WI38 (cell line): ENCODE measurements around the gene PTPRK.

Experiments used
- H3K4me3 ChIP-seq: 2 replicates; pipeline ENCODE4 v1.5.1; 2011; ENCODE audit warnings: low read depth, mild to moderate bottlenecking, control low read depth, low read length
- TF ChIP-seq, protein P1 (sequence below): IDR thresholded peaks from 2 replicates; pipeline ENCODE4 v1.5.1; 2012; ENCODE audit warnings: low read depth, mild to moderate bottlenecking, control low read depth, low read length

PTPRK gene

DNA sequence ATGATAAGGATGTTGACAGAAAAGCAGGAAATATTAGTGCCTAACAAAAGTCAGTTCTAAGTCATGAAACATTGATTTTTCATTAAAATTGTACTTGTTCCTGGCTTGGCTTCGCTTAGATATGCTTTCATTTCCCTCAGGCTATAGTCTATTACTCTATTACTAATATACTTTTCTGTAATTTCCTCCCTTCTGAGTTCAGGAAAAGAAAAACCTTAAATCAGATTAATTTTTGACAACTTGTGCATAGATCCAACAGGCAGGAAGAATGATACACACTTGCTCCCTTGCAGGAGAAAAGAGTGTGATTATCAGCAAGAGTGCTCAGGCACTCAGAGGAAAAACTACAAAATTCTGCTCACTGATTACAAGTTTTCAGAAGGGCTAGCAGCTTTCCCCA, 474.4 kb downstream of the PTPRK start:
- no peak overlapping the region for H3K4me3 ChIP-seq
- TF ChIP-seq, protein P1, sequence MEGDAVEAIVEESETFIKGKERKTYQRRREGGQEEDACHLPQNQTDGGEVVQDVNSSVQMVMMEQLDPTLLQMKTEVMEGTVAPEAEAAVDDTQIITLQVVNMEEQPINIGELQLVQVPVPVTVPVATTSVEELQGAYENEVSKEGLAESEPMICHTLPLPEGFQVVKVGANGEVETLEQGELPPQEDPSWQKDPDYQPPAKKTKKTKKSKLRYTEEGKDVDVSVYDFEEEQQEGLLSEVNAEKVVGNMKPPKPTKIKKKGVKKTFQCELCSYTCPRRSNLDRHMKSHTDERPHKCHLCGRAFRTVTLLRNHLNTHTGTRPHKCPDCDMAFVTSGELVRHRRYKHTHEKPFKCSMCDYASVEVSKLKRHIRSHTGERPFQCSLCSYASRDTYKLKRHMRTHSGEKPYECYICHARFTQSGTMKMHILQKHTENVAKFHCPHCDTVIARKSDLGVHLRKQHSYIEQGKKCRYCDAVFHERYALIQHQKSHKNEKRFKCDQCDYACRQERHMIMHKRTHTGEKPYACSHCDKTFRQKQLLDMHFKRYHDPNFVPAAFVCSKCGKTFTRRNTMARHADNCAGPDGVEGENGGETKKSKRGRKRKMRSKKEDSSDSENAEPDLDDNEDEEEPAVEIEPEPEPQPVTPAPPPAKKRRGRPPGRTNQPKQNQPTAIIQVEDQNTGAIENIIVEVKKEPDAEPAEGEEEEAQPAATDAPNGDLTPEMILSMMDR = no peak

- TF ChIP-seq, protein P1 = no peak
- no peak overlapping the region for H3K4me3 ChIP-seq
Observed at GRCh38 chr6:128039543-128039942, 480.9 kb downstream of the PTPRK start.

DNA sequence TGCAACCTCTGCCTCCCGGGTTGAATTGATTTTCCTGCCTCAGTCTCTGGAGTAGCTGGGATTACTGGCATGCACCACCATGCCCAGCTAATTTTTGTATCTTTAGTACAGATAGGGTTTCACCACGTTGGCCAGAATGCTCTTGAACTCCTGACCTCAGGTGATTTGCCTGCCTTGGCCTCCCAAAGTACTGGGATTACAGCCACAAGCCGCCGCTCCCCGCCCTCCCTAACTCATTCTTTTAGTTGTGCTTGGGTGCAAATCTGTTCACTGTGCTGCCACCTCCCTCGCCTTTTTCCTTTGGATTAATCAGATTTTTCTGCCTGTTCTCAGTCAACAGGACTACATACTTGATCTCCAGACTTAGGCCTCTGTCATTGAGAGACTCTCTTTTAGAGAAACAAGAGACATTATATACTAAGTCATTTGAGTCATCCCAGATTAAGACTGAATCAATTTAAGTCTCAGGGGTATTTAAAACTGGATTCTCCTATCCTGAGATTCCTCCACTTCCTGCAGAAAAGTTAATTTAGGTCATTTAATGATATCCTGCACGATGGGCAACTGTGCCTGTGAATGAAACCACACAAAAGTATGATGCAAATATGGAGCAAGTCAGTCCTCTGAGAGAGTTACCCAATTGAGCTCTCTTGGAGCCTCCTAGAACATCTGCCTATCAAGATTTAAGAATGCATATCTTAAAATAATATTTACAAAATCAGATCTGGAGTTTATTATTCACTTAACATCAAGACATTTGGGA, 483.4 kb downstream of the PTPRK start:
- no peak overlapping the region for H3K4me3 ChIP-seq
- TF ChIP-seq, protein P1 = no peak

- no peak overlapping the region for H3K4me3 ChIP-seq
- TF ChIP-seq, protein P1 = no peak
Observed at GRCh38 chr6:128033156-128033555, 487.2 kb downstream of the PTPRK start.

DNA sequence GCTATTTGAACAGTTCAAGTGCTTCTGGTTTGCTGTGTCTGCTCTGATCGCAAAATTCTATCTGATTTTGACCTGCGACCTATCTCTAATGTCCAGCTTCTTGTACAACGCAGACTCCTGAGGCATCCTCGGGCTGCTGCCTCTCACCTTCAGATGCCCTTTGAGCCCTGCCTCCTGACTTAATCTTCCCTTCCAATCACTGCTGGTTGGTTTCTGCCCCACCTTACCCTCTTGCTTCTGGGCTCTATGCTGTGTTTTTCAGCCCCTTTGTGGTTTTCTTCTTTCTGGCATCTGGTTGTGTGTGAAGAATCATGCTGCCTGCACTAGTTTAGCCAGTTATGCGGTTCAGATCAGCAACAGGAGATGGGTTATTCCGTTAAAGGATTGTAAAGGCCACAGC, 488.4 kb downstream of the PTPRK start:
- H3K4me3 ChIP-seq = no peak overlapping the region
- TF ChIP-seq, protein P1 = no peak

DNA sequence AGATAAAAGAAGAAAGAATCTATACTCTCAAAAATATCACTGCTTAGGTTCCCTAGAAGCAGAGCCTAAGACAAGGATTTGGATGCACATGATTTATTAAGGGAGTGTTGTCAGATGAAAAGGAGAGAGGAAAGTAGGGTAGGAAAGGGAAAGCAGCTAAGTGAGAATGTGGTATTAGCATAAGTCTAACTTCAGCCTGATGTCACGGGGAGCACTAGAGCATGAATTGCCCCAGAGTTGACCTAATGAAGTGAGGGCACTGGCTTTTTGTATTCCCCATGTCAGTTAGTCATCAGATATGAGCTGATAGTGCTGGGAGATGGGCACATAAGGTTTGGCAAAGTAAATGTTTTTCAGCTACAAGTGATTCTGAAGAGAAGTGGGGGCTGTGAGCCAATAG, 490.6 kb downstream of the PTPRK start:
- no peak overlapping the region for H3K4me3 ChIP-seq
- TF ChIP-seq, protein P1 = no peak

DNA sequence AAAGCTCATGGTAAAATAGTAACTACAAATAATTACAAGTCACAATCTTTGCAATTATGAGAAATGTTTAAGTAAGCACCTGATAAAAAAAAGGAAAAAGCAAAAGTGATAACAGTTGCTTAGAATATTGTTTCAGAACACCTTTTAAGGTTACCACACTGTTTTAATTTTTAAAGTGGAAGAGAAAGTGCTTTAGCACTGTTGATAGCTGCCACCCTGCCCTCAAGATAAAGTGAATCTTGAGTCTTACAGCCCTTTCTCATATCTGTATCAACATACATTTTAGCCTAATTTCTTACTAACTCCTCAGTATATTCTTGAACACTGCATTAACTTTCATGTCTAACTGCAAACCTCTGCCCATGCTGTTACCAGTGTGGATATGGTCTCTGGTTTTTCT, 492.2 kb downstream of the PTPRK start:
- TF ChIP-seq, protein P1 = no peak
- H3K4me3 ChIP-seq = no peak overlapping the region
